IMR-90 (cell line): ENCODE data around the gene HCFC1.

Experiments used
- CTCF ChIP-seq: conservative IDR thresholded peaks from 2 replicates; pipeline ENCODE4 v1.5.1; 2012; ENCODE audit warnings: mild to moderate bottlenecking, low read depth, low read length, improper control_type of control experiment
- MAZ ChIP-seq: IDR thresholded peaks from 2 replicates; pipeline ENCODE4 v1.6.1; 2012; ENCODE audit warnings: low read depth, mild to moderate bottlenecking, low read length, improper control_type of control experiment, moderate library complexity, borderline replicate concordance
- POLR2A ChIP-seq: IDR thresholded peaks from 2 replicates; pipeline ENCODE4 v1.6.1; 2012; ENCODE audit warnings: mild to moderate bottlenecking, low read depth, low read length

GRCh38 chrX:153969125-153969903, 2.3 kb downstream of the HCFC1 start:
- TF ChIP-seq POLR2A (no peak), MAZ (no peak), CTCF (no peak)
